ENCODE results near the gene PLCD3. TPM values are rescaled to one million over a fixed set of nuclear protein-coding genes. Genes with fewer than 3 reads are reported as not detected.

The PLCD3 gene
- total and polyA plus RNA-seq, 10 of the 15 experiments (the other 5 are each of a cell fraction or from before 2014, with no cell fraction given), result 0.02 to 1.6 (median 0.44) TPM

DNA sequence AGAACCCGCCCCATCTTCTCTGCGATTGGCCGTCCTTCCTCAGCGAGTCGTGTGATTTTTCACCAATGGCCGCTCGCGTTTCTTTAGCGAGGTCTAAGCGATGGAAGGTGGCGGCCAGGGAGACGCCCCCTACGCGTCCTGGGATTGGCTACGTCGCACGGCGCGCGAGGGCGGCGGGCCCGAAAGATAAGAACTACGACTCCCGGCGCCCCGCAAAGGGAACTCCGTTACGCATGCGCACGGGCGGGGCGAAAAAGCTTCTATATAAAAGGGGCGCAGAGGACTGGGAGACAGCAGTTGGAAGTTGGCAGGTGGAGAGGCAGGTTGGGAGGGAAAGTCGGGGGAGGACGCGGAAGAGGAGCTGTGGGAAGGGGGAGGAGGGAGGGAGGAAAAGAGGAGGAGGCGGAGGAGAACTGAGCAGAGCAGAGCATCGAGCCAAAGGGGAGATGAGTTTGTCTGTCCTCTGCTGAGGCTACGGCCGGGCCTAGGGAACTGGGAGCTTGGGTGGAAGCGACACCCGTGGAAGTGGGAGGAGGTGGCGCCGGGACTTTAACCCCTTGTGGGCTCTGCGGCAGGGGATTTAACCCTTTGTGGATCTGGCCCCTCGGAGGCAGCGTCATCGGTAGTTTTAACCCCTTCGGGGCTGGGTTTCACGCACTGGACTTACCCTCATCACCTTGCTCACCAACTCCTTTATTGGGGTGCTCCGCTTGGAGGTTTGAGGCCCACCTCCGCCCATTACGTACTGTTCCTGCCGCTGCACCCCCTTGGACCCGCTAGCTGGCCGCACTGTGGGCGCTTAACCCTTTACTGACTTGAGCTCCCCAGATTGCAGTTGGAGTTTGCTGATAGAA is 16.1 kb upstream of the PLCD3 start, which contains the start of gene HEXIM1 (continued):
- TF ChIP-seq, protein P1, sequence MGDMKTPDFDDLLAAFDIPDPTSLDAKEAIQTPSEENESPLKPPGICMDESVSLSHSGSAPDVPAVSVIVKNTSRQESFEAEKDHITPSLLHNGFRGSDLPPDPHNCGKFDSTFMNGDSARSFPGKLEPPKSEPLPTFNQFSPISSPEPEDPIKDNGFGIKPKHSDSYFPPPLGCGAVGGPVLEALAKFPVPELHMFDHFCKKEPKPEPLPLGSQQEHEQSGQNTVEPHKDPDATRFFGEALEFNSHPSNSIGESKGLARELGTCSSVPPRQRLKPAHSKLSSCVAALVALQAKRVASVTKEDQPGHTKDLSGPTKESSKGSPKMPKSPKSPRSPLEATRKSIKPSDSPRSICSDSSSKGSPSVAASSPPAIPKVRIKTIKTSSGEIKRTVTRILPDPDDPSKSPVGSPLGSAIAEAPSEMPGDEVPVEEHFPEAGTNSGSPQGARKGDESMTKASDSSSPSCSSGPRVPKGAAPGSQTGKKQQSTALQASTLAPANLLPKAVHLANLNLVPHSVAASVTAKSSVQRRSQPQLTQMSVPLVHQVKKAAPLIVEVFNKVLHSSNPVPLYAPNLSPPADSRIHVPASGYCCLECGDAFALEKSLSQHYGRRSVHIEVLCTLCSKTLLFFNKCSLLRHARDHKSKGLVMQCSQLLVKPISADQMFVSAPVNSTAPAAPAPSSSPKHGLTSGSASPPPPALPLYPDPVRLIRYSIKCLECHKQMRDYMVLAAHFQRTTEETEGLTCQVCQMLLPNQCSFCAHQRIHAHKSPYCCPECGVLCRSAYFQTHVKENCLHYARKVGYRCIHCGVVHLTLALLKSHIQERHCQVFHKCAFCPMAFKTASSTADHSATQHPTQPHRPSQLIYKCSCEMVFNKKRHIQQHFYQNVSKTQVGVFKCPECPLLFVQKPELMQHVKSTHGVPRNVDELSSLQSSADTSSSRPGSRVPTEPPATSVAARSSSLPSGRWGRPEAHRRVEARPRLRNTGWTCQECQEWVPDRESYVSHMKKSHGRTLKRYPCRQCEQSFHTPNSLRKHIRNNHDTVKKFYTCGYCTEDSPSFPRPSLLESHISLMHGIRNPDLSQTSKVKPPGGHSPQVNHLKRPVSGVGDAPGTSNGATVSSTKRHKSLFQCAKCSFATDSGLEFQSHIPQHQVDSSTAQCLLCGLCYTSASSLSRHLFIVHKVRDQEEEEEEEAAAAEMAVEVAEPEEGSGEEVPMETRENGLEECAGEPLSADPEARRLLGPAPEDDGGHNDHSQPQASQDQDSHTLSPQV (IDR thresholded peaks at IDR 0.05), result no peak
- TF ChIP-seq ASH2L (IDR thresholded peaks at IDR 0.05; ENCODE audit: borderline replicate concordance, low read depth) (0 out of 2 replicates have a peak, but pooled peaks have one; percentile 11), ZBED1 (IDR thresholded peaks at IDR 0.05; ENCODE audit: borderline replicate concordance) (peak; percentile 90), FOS (IDR thresholded peaks at IDR 0.05; ENCODE audit: borderline replicate concordance, extremely low read depth, insufficient read length) (no peak)

- intact Hi-C loops (cut with micrococcal nuclease; ENCODE audit: unreplicated experiment) (loop anchor here (1.0 to 5.0 kb wide), 2 partner anchors 14 to 155 kb away; partner anchors contain the start of gene HEXIM2), in situ Hi-C loops (cut with MboI) (no loop called here)
- no peak for FAIRE-seq
- Histone ChIP-seq H3K9ac (ENCODE audit: control insufficient read depth, insufficient read depth, low read length) (peak overlapping the region; percentile 98), H3K36me3 (ENCODE audit: control insufficient read depth in 2 of 2, insufficient read depth in 2 of 2, low read length in 1 of 2) (no peaks in the 10 kb centered on the region), H3K79me2 (ENCODE audit: control insufficient read depth, insufficient read depth, low read length) (peaks cover 45% of the 10 kb centered on the region), H3K4me2 (ENCODE audit: control insufficient read depth, insufficient read depth) (peak overlapping the region; percentile 37; the same call in 1 of the 2 replicates), H3K9me3 (replicated peaks; ENCODE audit: control insufficient read depth, insufficient read depth, low read length) (no peaks in the 10 kb centered on the region), H3K4me3 (peak overlapping the region; percentile 85), H2AFZ (ENCODE audit: control insufficient read depth, low read depth, low read length) (peak overlapping the region; percentile 90), H3K4me1 (ENCODE audit: control insufficient read depth, insufficient read depth, low read length) (peaks cover 23% of the 10 kb centered on the region), H4K20me1 (ENCODE audit: control insufficient read depth, insufficient read depth) (no peaks in the 10 kb centered on the region; the same call in 1 of the 2 replicates), H3K27me3 (replicated peaks in 1 of 2; ENCODE audit: control insufficient read depth in 2 of 2, insufficient read depth in 2 of 2, low read length in 1 of 2) (no peaks in the 10 kb centered on the region), H3K27ac (ENCODE audit: control insufficient read depth, insufficient read depth) (peak overlapping the region; percentile 100)
- ChIA-PET CTCF (interaction anchor here (0.6 to 11.0 kb wide), 11 partner anchors 13 to 171 kb away, joined by 3 to 280 read pairs (median 7); partner anchors contain the start of genes ACBD4 and HEXIM2), POLR2A (interaction anchor here (0.7 to 7.1 kb wide), 10 partner anchors 10 to 248 kb away, joined by 3 to 239 read pairs (median 6); partner anchors contain the start of genes ACBD4, EFTUD2, FMNL1 and HEXIM2), RAD21 (ENCODE audit: unreplicated experiment) (interaction anchor here (0.9 to 6.7 kb wide), 7 partner anchors 12 to 372 kb away, joined by 3 to 121 read pairs (median 9); partner anchors contain the start of genes ACBD4 and HEXIM2), SMC1A (ENCODE audit: uncharacterized antibody, unreplicated experiment) (interaction anchor here (1.6 to 6.7 kb wide), 3 partner anchors 12 to 73 kb away, joined by 3 to 114 read pairs (median 81); partner anchors contain the start of genes ACBD4 and HEXIM2)
- peak; percentile 85 for DNase-seq (ENCODE audit: low read depth, low spot score)
- peak; percentile 45 for ATAC-seq
- under 1% methylated on average over 34 of the region's 38 CpGs for WGBS (ENCODE audit: insufficient coverage, insufficient replicate concordance, low lambda C conversion rate, missing lambda C conversion rate)
- no TSS peak for BruUV-seq (replicated peaks)
- TF ChIP-seq NR2C2 (IDR thresholded peaks at IDR 0.05; ENCODE audit: borderline replicate concordance, control insufficient read depth, insufficient read length, low read depth) (no peak), ZNF384 (IDR thresholded peaks at IDR 0.05; ENCODE audit: borderline replicate concordance, low read depth, low read length) (no peak), FOXM1 (IDR thresholded peaks at IDR 0.05; ENCODE audit: low read depth, low read length) (peak; percentile 86)
- TF ChIP-seq, protein P1 (IDR thresholded peaks at IDR 0.05), result no peak; the same call in 1 of the 2 replicates
Observed at GRCh38 chr17:45147581-45148182, 15.4 kb upstream of the PLCD3 start.
